Measurements from ENCODE around the gene SNUPN. TPM values are rescaled to one million over a fixed set of nuclear protein-coding genes. Genes with fewer than 3 reads are reported as not detected.

The SNUPN gene
- total RNA-seq, 6 donors from 2014 or later: 14.1 to 30.4 (median 22.4) TPM

GRCh38 chr15:75663931-75664421 is 38.5 kb upstream of the SNUPN start:
- peak overlapping the region in 3 of 4 donors; percentile 63 to 81 (median 81) for H3K27ac ChIP-seq
- no peak for TF ChIP-seq EP300 (IDR thresholded peaks at IDR 0.05)
- no peak for TF ChIP-seq POLR2A (IDR thresholded peaks at IDR 0.05)
- no peak for TF ChIP-seq POLR2AphosphoS5 (IDR thresholded peaks at IDR 0.05)
- TF ChIP-seq CTCF (IDR thresholded peaks at IDR 0.05): no peak
- no peaks in the 10 kb centered on the region for H3K9me3 ChIP-seq
- peaks cover 0 to 19% (median 9%) of the 10 kb centered on the region in 4 donors for H3K36me3 ChIP-seq
- WGBS, 2 donors: 82 to 85% methylated on average over 6 to 11 of the region's 11 CpGs
- H3K27me3 ChIP-seq: no peaks in the 10 kb centered on the region
- DNase-seq: peak in 1 of 2 donors; percentile 63
- H3K4me3 ChIP-seq: no peak overlapping the region
- peaks cover 47 to 71% (median 52%) of the 10 kb centered on the region in 4 donors for H3K4me1 ChIP-seq
- ATAC-seq (ENCODE audit: low FRiP score in 2 of 2): no peak

- TF ChIP-seq EP300 (IDR thresholded peaks at IDR 0.05) (no peak), POLR2A (IDR thresholded peaks at IDR 0.05) (no peak), POLR2AphosphoS5 (IDR thresholded peaks at IDR 0.05) (no peak), CTCF (IDR thresholded peaks at IDR 0.05) (no peak)
- Histone ChIP-seq H3K4me3 (no peak overlapping the region), H3K4me1 (peaks cover 48 to 71% (median 54%) of the 10 kb centered on the region in 4 donors), H3K27me3 (no peaks in the 10 kb centered on the region), H3K9me3 (no peaks in the 10 kb centered on the region), H3K27ac (peak overlapping the region; percentile 63 to 84 (median 81)), H3K36me3 (peaks cover 1 to 29% (median 16%) of the 10 kb centered on the region in 4 donors)
- WGBS, 2 donors: 86 to 92% methylated on average over 5 to 9 of the region's 9 CpGs
- peak in 1 of 2 donors; percentile 9 for ATAC-seq (ENCODE audit: low FRiP score in 2 of 2)
- DNase-seq: no peak
Observed at GRCh38 chr15:75662823-75663519, 37.4 kb upstream of the SNUPN start.

- H3K27ac ChIP-seq: peak overlapping the region; percentile 81 to 89 (median 82)
Observed at GRCh38 chr15:75661756-75662140, 36.2 kb upstream of the SNUPN start.

DNA sequence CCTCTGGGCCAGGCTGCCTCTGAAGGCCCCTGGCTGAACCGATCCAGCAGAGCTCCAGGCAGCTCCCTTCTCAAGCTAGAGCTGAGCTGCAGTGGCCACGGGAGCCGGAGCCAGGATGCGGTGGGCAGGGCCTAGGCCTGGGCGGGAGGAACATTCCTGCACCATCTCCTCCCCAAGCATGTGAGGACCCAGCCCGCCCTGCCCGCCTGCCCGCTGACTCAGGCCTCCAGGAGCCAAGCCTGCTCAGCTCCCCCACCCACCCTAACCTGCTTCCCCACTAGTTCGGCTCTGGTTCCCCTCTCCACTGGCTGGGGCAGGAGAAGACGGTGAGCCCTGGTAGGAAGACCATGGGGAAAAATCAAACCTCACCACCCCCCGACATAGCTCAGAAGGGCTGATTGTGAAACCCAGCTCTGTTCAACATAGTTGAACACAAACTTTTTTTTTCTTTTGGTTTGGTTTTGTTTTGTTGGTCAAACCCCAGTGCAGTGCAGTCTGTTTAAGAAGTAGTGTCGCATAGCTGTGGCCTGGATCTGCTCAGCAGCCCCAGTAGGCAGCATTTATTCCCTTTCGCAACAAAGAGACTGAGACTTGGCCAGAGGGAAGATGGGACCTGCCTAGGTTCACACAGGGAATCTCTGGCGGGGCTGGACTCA is 35.7 kb upstream of the SNUPN start:
- Histone ChIP-seq H3K27ac (peak overlapping the region; percentile 81 to 89 (median 82)), H3K9me3 (no peaks in the 10 kb centered on the region), H3K27me3 (no peaks in the 10 kb centered on the region), H3K4me1 (peaks cover 34 to 61% (median 40%) of the 10 kb centered on the region in 4 donors), H3K36me3 (peaks cover 4 to 45% (median 24%) of the 10 kb centered on the region in 4 donors), H3K4me3 (no peak overlapping the region)
- peak; percentile 92 to 93 for DNase-seq
- TF ChIP-seq POLR2A (IDR thresholded peaks at IDR 0.05): peak in 2 of 4 donors; percentile 30 to 57
- no peak for TF ChIP-seq CTCF (IDR thresholded peaks at IDR 0.05)
- TF ChIP-seq EP300 (IDR thresholded peaks at IDR 0.05): no peak
- TF ChIP-seq POLR2AphosphoS5 (IDR thresholded peaks at IDR 0.05): peak; percentile 60 to 65
- WGBS, 2 donors: 43 to 56% methylated on average over 6 to 14 of the region's 14 CpGs
- ATAC-seq (ENCODE audit: low FRiP score in 2 of 2): peak; percentile 92

More at GRCh38 chr15:75661756-75662140, 36.2 kb upstream of the SNUPN start:
- Histone ChIP-seq H3K4me3 (no peak overlapping the region), H3K27me3 (no peaks in the 10 kb centered on the region), H3K4me1 (peaks cover 39 to 61% (median 43%) of the 10 kb centered on the region in 4 donors), H3K9me3 (no peaks in the 10 kb centered on the region), H3K36me3 (peaks cover 4 to 42% (median 22%) of the 10 kb centered on the region in 4 donors)
- DNase-seq (no peak), ATAC-seq (ENCODE audit: low FRiP score in 2 of 2) (no peak)
- no peak for TF ChIP-seq CTCF (IDR thresholded peaks at IDR 0.05)
- TF ChIP-seq POLR2AphosphoS5 (IDR thresholded peaks at IDR 0.05): no peak
- no peak for TF ChIP-seq EP300 (IDR thresholded peaks at IDR 0.05)
- no peak for TF ChIP-seq POLR2A (IDR thresholded peaks at IDR 0.05)
- WGBS, 2 donors: 58 to 78% methylated on average over 3 of the region's 3 CpGs

Measured in upper lobe of left lung (tissue), 6 donors.